C4-2B (cell line): ENCODE results near the gene SHROOM3.

Experiments
- ZFX ChIP-seq: fragments of 450-650 bp; IDR thresholded peaks from 2 replicates; pipeline ENCODE4 v1.6.1; 2017
- TF ChIP-seq, protein P1 (sequence below): fragments of 450-650 bp; conservative IDR thresholded peaks from 2 replicates; pipeline ENCODE4 v1.5.1; 2017; ENCODE audit warnings: mild to moderate bottlenecking

DNA sequence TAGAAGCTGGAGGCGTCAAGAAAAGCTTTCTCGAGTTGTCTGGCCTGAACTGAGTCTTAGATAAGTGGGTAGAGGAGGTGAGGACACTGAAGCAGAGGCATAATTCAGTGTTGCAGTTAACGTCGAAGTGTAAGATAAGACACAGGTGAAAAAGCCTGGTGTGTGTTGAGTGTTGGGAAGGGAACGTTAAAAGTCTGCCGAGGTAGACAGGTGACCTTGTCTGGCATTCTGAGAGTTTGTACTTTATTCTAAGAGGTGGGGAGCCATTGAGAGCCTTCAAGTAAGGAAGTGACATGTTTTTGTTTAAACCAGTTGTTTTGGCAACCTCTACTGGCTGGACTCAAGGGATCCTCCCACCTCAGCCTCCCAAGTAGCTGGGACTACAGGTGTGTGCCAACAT lies 219.1 kb downstream of the SHROOM3 start:
- TF ChIP-seq, protein P1, sequence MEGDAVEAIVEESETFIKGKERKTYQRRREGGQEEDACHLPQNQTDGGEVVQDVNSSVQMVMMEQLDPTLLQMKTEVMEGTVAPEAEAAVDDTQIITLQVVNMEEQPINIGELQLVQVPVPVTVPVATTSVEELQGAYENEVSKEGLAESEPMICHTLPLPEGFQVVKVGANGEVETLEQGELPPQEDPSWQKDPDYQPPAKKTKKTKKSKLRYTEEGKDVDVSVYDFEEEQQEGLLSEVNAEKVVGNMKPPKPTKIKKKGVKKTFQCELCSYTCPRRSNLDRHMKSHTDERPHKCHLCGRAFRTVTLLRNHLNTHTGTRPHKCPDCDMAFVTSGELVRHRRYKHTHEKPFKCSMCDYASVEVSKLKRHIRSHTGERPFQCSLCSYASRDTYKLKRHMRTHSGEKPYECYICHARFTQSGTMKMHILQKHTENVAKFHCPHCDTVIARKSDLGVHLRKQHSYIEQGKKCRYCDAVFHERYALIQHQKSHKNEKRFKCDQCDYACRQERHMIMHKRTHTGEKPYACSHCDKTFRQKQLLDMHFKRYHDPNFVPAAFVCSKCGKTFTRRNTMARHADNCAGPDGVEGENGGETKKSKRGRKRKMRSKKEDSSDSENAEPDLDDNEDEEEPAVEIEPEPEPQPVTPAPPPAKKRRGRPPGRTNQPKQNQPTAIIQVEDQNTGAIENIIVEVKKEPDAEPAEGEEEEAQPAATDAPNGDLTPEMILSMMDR: no peak
- no peak for TF ChIP-seq ZFX
